GM21576 (cell line): ENCODE results near the gene THPO.
"Not testable (repeated sequence)": the region's sequence is repeated elsewhere in the genome, so short reads cannot be mapped to it uniquely, and the experiment has no call there.

Experiments
- ATAC-seq: cut with Tn5 transposase; IDR thresholded peaks from one replicate; pipeline ENCODE4 v1.9.1; 2021; ENCODE audit warnings: mild to moderate bottlenecking, moderate library complexity; ENCODE audit not compliant: unreplicated experiment

The THPO gene

GRCh38 chr3:184351511-184352148, 26.4 kb downstream of the THPO start:
- ATAC-seq, result no peak

- ATAC-seq, result no peak
These were observed 27.4 kb downstream of the THPO start for GRCh38 chr3:184350618-184351017.

GRCh38 chr3:184349563-184350470, 28.2 kb downstream of the THPO start:
- no peak for ATAC-seq

GRCh38 chr3:184348057-184348382, 30.0 kb downstream of the THPO start:
- ATAC-seq, result no peak

GRCh38 chr3:184347321-184348056, 30.5 kb downstream of the THPO start:
- no peak for ATAC-seq

GRCh38 chr3:184346480-184347190, 31.4 kb downstream of the THPO start:
- no peak for ATAC-seq

GRCh38 chr3:184345317-184346144, 32.5 kb downstream of the THPO start:
- ATAC-seq, result no peak

- no peak for ATAC-seq
These were observed 33.3 kb downstream of the THPO start for GRCh38 chr3:184344579-184345316.

- ATAC-seq, result no peak
These were observed 34.7 kb downstream of the THPO start for GRCh38 chr3:184343200-184343876.

GRCh38 chr3:184341925-184342324, 36.1 kb downstream of the THPO start:
- no peak for ATAC-seq

GRCh38 chr3:184339451-184340135, 38.4 kb downstream of the THPO start:
- ATAC-seq, result not testable (repeated sequence)

- no peak for ATAC-seq
These were observed 39.0 kb downstream of the THPO start for GRCh38 chr3:184339001-184339400.

- no peak for ATAC-seq
These were observed 39.5 kb downstream of the THPO start for GRCh38 chr3:184338511-184338945.

GRCh38 chr3:184337981-184338380, 40.0 kb downstream of the THPO start:
- ATAC-seq, result no peak

- no peak for ATAC-seq
These were observed 40.6 kb downstream of the THPO start, which contains the start of gene FAM131A for GRCh38 chr3:184337399-184337714. Gene FAM131A, plus strand, starts transcription at chr3:184337600. Its CDS starts 31 bp downstream, at chr3:184337631.

- ATAC-seq, result no peak
These were observed 41.2 kb downstream of the THPO start for GRCh38 chr3:184336547-184337398.
